Loucy (cell line): ENCODE results near the gene C22orf42.

Source experiments
- H2AFZ ChIP-seq: fragments of 200-600 bp; sonication (generic); 2 replicates; pipeline ENCODE4 v1.6.0; 2016; ENCODE audit warnings: antibody characterized with exemption, mild to moderate bottlenecking, low read length, moderate library complexity
- H3F3A ChIP-seq: fragments of 200-600 bp; 2 replicates; pipeline ENCODE4 v1.6.0; 2016; ENCODE audit warnings: antibody characterized with exemption, low read depth, mild to moderate bottlenecking
- H3K27me3 ChIP-seq: fragments of 200-600 bp; sonication (generic); 2 replicates; pipeline ENCODE4 v1.6.1; 2014; ENCODE audit warnings: low read length, mild to moderate bottlenecking; ENCODE audit not compliant: insufficient read depth, poor library complexity, severe bottlenecking
- H3K36me3 ChIP-seq: fragments of 200-600 bp; sonication (generic); 2 replicates; pipeline ENCODE4 v1.6.1; 2016; ENCODE audit warnings: low read length; ENCODE audit not compliant: insufficient read depth
- H3K4me1 ChIP-seq: fragments of 200-600 bp; sonication (generic); 2 replicates; pipeline ENCODE4 v1.5.1; 2014; ENCODE audit warnings: low read length, mild to moderate bottlenecking; ENCODE audit not compliant: insufficient read depth, poor library complexity, severe bottlenecking
- H3K4me2 ChIP-seq: fragments of 200-600 bp; sonication (generic); 2 replicates; pipeline ENCODE4 v1.6.0; 2014; ENCODE audit warnings: antibody characterized with exemption, low read length, low read depth, mild to moderate bottlenecking; ENCODE audit not compliant: poor library complexity, severe bottlenecking
- H3K4me3 ChIP-seq: fragments of 200-600 bp; sonication (generic); 2 replicates; pipeline ENCODE4 v1.5.1; 2014; ENCODE audit warnings: low read length, mild to moderate bottlenecking, mixed read lengths; ENCODE audit not compliant: poor library complexity, severe bottlenecking
- H3K79me2 ChIP-seq: fragments of 200-600 bp; sonication (generic); 2 replicates; pipeline ENCODE4 v1.6.1; 2014; ENCODE audit warnings: low read length; ENCODE audit not compliant: insufficient read depth
- H3K9ac ChIP-seq: fragments of 200-600 bp; sonication (generic); 2 replicates; pipeline ENCODE4 v1.6.0; 2014; ENCODE audit warnings: mild to moderate bottlenecking, low read depth, low read length, moderate library complexity; ENCODE audit not compliant: poor library complexity, severe bottlenecking
- H3K9me2 ChIP-seq: fragments of 200-600 bp; sonication (generic); replicated peaks from 2 replicates; pipeline ENCODE4 v1.6.1; 2016; ENCODE audit warnings: low read depth, low read length, mixed read lengths
- H3K9me3 ChIP-seq: fragments of 200-600 bp; sonication (generic); 2 replicates; pipeline ENCODE4 v1.6.1; 2014; ENCODE audit warnings: mild to moderate bottlenecking, antibody characterized with exemption, low read length, low read depth; ENCODE audit not compliant: insufficient read depth
- H4K20me1 ChIP-seq: fragments of 200-600 bp; sonication (generic); 2 replicates; pipeline ENCODE4 v1.6.0; 2014; ENCODE audit warnings: antibody characterized with exemption, low read length, mild to moderate bottlenecking; ENCODE audit not compliant: insufficient read depth, poor library complexity, severe bottlenecking
- CTCF ChIP-seq: fragments of 200-600 bp; sonication (generic); conservative IDR thresholded peaks from 2 replicates; pipeline ENCODE4 v1.5.1; 2014; ENCODE audit warnings: mild to moderate bottlenecking, antibody characterized with exemption, low read length
- EZH2phosphoT487 ChIP-seq: fragments of 200-600 bp; IDR thresholded peaks from 2 replicates; pipeline ENCODE4 v1.6.1; 2018; ENCODE audit warnings: antibody characterized with exemption, mild to moderate bottlenecking, moderate library complexity, borderline replicate concordance

C22orf42 gene

GRCh38 chr22:32106930-32107329, 52.2 kb downstream of the C22orf42 start:
- Histone ChIP-seq H3K4me2 (no peak overlapping the region), H3K9ac (no peak overlapping the region), H3K27me3 (no peaks in the 10 kb centered on the region), H3K9me2 (no peaks in the 10 kb centered on the region), H2AFZ (no peak overlapping the region), H3K4me3 (no peak overlapping the region), H4K20me1 (no peaks in the 10 kb centered on the region), H3F3A (no peaks in the 10 kb centered on the region), H3K36me3 (no peaks in the 10 kb centered on the region), H3K79me2 (no peaks in the 10 kb centered on the region), H3K4me1 (no peaks in the 10 kb centered on the region), H3K9me3 (no peaks in the 10 kb centered on the region)
- TF ChIP-seq EZH2phosphoT487 (no peak), CTCF (no peak)

GRCh38 chr22:32103658-32104315, 55.3 kb downstream of the C22orf42 start:
- Histone ChIP-seq H3K9me3 (no peaks in the 10 kb centered on the region), H4K20me1 (no peaks in the 10 kb centered on the region), H3K4me1 (no peaks in the 10 kb centered on the region), H3K9me2 (no peaks in the 10 kb centered on the region), H3K4me3 (no peak overlapping the region), H3F3A (no peaks in the 10 kb centered on the region), H3K27me3 (no peaks in the 10 kb centered on the region), H3K4me2 (no peak overlapping the region), H2AFZ (no peak overlapping the region), H3K36me3 (no peaks in the 10 kb centered on the region), H3K9ac (no peak overlapping the region), H3K79me2 (no peaks in the 10 kb centered on the region)
- TF ChIP-seq CTCF (peak; percentile 64), EZH2phosphoT487 (no peak)

GRCh38 chr22:32100711-32101110, 58.4 kb downstream of the C22orf42 start:
- no peaks in the 10 kb centered on the region for H3K79me2 ChIP-seq
- no peak overlapping the region for H3K9ac ChIP-seq
- no peaks in the 10 kb centered on the region for H3K36me3 ChIP-seq
- no peak overlapping the region for H2AFZ ChIP-seq
- TF ChIP-seq EZH2phosphoT487 (no peak), CTCF (no peak)
- no peak overlapping the region for H3K4me3 ChIP-seq
- no peaks in the 10 kb centered on the region for H3K9me2 ChIP-seq
- no peak overlapping the region for H3K4me2 ChIP-seq
- H3K4me1 ChIP-seq, result no peaks in the 10 kb centered on the region
- H4K20me1 ChIP-seq, result no peaks in the 10 kb centered on the region
- no peaks in the 10 kb centered on the region for H3F3A ChIP-seq
- no peaks in the 10 kb centered on the region for H3K27me3 ChIP-seq
- no peaks in the 10 kb centered on the region for H3K9me3 ChIP-seq
